ENCODE measurements around the gene MFSD6L.

MFSD6L gene

DNA sequence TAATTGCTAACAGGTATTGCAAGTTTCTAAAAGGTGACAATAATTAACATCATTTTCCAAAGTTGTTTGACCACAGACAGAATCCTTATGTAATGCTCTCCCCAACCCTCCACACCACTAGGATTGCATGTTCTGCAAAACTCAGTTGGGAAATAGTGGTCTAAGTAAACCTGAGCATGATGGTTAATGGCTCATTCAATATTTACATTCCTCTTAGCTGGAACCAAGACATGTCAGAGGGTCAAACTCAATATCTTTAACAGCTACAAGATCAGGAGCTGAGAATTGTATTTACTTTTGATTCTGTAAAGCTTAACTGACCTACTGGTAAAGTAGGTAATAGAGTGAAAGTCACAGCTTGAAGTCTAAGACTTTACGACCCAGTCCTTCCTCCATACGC, 10.2 kb downstream of the MFSD6L start:
- CTCF ChIA-PET, result interaction anchor here (0.7 to 6.8 kb wide), 5 partner anchors 9 to 380 kb away, joined by 3 to 94 read pairs (median 4); partner anchors contain the start of gene MFSD6L
- TF ChIP-seq, protein P1, sequence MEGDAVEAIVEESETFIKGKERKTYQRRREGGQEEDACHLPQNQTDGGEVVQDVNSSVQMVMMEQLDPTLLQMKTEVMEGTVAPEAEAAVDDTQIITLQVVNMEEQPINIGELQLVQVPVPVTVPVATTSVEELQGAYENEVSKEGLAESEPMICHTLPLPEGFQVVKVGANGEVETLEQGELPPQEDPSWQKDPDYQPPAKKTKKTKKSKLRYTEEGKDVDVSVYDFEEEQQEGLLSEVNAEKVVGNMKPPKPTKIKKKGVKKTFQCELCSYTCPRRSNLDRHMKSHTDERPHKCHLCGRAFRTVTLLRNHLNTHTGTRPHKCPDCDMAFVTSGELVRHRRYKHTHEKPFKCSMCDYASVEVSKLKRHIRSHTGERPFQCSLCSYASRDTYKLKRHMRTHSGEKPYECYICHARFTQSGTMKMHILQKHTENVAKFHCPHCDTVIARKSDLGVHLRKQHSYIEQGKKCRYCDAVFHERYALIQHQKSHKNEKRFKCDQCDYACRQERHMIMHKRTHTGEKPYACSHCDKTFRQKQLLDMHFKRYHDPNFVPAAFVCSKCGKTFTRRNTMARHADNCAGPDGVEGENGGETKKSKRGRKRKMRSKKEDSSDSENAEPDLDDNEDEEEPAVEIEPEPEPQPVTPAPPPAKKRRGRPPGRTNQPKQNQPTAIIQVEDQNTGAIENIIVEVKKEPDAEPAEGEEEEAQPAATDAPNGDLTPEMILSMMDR (IDR thresholded peaks at IDR 0.05; ENCODE audit: insufficient read depth, low read length, missing control alignments), result no peak
- no peak for DNase-seq (ENCODE audit: low read depth, low spot score)
- POLR2A ChIA-PET, result no interaction called here
- H3K4me3 ChIP-seq (ENCODE audit: low read depth, low read length), result no peak overlapping the region

DNA sequence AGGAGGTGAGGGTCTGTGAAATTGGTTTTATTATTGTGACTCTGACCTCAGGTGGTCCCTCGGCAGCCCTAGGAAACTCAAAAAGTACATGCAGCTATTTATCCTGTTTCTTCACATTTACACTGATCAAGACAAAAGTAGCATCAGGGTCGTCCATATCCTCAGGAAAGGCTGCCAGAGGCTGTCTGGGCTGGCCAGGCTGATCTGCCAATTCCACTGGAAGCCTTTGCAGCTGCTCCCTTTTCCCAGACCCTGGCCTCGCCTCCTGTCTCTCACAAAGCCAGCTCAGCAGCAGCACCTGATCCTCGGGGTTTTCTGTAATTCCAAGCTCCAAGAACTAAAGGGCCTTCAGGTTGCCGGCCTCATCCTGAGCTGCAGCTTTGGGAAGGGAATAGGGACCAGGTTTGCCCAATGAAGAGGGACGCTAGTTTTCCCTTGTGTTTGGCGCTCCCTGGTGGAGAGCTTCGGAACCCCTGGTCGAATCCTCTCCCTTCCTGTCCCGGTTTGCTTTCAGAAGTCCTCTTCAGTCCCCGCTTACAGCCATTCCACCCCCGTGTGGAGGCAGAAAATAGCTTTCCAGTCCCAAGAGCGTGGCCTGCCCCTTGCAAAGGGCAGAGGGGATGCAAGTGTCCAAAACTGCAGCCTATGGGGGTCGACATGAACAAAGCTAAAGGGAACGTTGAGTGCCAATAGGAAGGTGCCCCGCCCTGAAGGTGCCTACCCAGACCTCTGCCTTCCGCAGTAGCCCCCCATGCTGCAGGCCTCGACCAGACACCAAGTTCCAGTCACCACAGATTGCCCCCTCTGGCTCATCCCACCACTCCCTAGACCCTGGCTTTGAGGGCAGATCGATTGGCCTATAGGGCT, 13.4 kb downstream of the MFSD6L start:
- ChIA-PET POLR2A (interaction anchor here (0.5 to 0.6 kb wide), 2 partner anchors 376 to 621 kb away, joined by 3 read pairs; no protein-coding TSS in a partner anchor), CTCF (interaction anchor here (0.6 to 6.8 kb wide), 47 partner anchors 8 to 745 kb away, joined by 3 to 94 read pairs (median 4); partner anchors contain the start of genes KRABD2, MFSD6L and NDEL1)
- no peak overlapping the region for H3K4me3 ChIP-seq (ENCODE audit: low read depth, low read length)
- TF ChIP-seq, protein P1 (IDR thresholded peaks at IDR 0.05; ENCODE audit: insufficient read depth, low read length, missing control alignments), result peak; percentile 88
- no peak for DNase-seq (ENCODE audit: low read depth, low spot score)

DNA sequence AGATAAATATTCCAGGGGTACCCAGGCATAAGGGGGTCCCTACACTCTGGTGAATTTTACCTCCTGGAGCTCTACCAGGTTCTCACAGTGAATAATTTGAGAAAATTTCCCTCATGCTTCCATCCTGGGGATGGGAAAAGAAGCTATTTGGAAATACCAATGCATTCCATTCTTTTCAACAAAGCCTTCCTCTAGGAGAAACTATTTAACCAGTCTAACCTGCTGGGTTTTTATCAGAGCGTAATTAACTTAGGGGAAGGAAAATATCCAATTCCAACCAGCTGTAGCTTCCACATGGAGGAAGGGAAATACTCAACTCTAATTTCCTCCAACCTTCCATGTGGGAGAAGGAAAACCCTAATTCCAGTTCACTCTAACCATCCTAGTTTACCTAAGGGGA, 17.0 kb downstream of the MFSD6L start:
- TF ChIP-seq, protein P1 (IDR thresholded peaks at IDR 0.05; ENCODE audit: insufficient read depth, low read length, missing control alignments), result no peak
- no peak overlapping the region for H3K4me3 ChIP-seq (ENCODE audit: low read depth, low read length)
- ChIA-PET CTCF (interaction anchor here (1.0 to 6.8 kb wide), 3 partner anchors 209 to 373 kb away, joined by 3 to 94 read pairs (median 5); no protein-coding TSS in a partner anchor), POLR2A (no interaction called here)
- DNase-seq (ENCODE audit: low read depth, low spot score), result no peak

DNA sequence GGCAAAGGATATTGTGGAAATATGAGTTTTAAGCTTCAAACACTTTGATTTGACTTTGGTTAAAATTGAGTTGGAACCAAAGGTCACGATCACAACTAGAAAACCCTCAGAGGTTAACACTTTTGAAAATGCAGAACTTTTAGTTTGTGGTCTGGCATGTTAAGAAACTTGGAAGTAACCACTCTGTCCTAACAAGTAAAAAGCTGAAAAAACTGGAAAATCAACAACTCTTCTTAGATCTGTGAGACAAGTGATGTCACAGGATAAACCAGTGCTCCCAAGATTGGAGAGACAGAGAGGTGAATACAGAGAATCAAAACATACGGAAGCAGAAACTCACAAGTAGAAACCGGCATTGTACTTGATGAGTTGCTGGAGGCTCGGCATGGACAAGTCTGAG, 17.4 kb downstream of the MFSD6L start:
- no peak overlapping the region for H3K4me3 ChIP-seq (ENCODE audit: low read depth, low read length)
- TF ChIP-seq, protein P1 (IDR thresholded peaks at IDR 0.05; ENCODE audit: insufficient read depth, low read length, missing control alignments), result no peak
- DNase-seq (ENCODE audit: low read depth, low spot score), result no peak
- ChIA-PET POLR2A (no interaction called here), CTCF (interaction anchor here (1.0 to 1.5 kb wide), 2 partner anchors 209 to 280 kb away, joined by 3 to 5 read pairs; no protein-coding TSS in a partner anchor)

DNA sequence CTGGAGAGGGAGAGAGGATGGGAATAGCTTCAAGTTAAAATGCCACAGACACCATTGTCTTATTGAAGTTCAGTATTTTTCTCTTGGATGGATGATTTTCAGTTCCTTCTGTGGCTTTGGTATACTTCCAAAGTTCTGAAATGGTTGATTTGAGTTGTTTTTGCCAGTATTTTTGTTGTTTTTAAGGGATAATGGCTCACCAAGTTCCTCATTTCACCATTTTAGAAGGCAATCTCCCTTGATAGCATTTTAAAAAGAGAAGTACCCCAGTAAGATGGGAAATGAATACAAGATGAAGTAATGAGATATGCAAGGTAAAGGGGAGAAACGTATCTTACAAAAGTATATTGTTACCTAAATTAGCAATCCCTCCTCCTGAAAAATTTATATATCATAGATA, 22.3 kb downstream of the MFSD6L start:
- no peak overlapping the region for H3K4me3 ChIP-seq (ENCODE audit: low read depth, low read length)
- no peak for DNase-seq (ENCODE audit: low read depth, low spot score)
- CTCF ChIA-PET, result interaction anchor here (1.0 to 2.1 kb wide), 4 partner anchors 9 to 369 kb away, joined by 3 to 18 read pairs (median 3); no protein-coding TSS in a partner anchor
- TF ChIP-seq, protein P1 (IDR thresholded peaks at IDR 0.05; ENCODE audit: insufficient read depth, low read length, missing control alignments), result no peak
- POLR2A ChIA-PET, result no interaction called here

DNA sequence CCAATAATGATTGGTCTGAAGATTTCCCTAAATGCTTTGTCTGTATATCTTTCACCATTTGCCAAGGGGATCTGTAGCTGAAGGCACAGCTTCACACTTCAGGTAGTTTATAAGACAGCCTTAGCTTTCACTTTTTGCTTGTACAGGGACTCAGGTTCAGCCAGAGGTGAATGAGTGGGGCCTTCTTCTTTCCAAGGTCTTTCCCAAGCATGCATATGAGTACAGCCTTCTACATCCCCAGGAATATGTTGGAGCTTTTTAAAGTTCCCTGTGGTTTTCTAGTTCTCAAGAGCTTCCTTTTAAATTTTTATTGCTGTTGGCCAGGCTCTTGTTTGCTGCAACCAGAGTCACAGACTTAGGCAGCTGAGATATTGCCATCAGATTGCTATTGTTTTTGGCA, 22.9 kb downstream of the MFSD6L start:
- no peak overlapping the region for H3K4me3 ChIP-seq (ENCODE audit: low read depth, low read length)
- TF ChIP-seq, protein P1 (IDR thresholded peaks at IDR 0.05; ENCODE audit: insufficient read depth, low read length, missing control alignments), result no peak
- POLR2A ChIA-PET, result no interaction called here
- CTCF ChIA-PET, result interaction anchor here (1.0 to 2.1 kb wide), 5 partner anchors 8 to 393 kb away, joined by 3 to 18 read pairs (median 3); no protein-coding TSS in a partner anchor
- no peak for DNase-seq (ENCODE audit: low read depth, low spot score)

All from AG04449 (cell line).